ENCODE results near the gene POLR3H. TPM values are rescaled to one million over a fixed set of nuclear protein-coding genes. Genes with fewer than 3 reads are reported as not detected.
"Not testable (repeated sequence)": the region's sequence is repeated elsewhere in the genome, so short reads cannot be mapped to it uniquely, and the experiment has no call there.

Gene POLR3H
- 11.5 and 14.0 TPM in 2 replicates for total RNA-seq (2014; rRNA removed; shearing (Covaris generic))

- DNase-seq (ENCODE audit: low read depth), result peak; percentile 96
Observed at GRCh38 chr22:41543854-41544670, at the start of gene POLR3H. Gene POLR3H, minus strand, starts transcription at chr22:41544470. Its CDS starts 369 bp downstream, at chr22:41544101.

- not testable (repeated sequence) for DNase-seq (ENCODE audit: low read depth)
Observed at GRCh38 chr22:41593336-41593960, 49.2 kb upstream of the POLR3H start.

- DNase-seq (ENCODE audit: low read depth), result peak; percentile 99
Observed at GRCh38 chr22:41589391-41590241, 45.3 kb upstream of the POLR3H start, which contains the start of gene PMM1. Gene PMM1, minus strand, starts transcription at chr22:41589840. Its CDS starts 35 bp downstream, at chr22:41589805.

- no peak for DNase-seq (ENCODE audit: low read depth)
Observed at GRCh38 chr22:41587347-41587723, 43.1 kb upstream of the POLR3H start.

DNA sequence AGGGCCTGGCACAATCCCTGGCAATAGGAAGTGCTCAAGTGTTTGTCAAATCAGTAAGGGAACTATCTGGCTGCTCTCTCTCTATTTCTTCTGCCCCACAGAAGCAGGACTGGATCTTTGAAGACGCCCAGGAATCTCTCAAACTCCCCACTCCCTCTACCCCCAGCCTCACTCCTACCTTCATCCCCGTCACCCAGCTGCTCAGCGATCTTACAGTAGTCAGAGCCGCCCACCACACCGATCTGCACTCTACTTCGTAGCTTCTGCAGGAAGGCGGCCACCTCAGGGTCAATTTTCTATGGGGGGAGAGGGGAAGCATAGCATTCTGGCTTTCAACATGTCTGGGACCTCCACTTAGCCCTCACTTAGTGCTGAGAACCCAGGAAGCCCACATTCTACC is 41.6 kb upstream of the POLR3H start:
- no peak for DNase-seq (ENCODE audit: low read depth)

DNA sequence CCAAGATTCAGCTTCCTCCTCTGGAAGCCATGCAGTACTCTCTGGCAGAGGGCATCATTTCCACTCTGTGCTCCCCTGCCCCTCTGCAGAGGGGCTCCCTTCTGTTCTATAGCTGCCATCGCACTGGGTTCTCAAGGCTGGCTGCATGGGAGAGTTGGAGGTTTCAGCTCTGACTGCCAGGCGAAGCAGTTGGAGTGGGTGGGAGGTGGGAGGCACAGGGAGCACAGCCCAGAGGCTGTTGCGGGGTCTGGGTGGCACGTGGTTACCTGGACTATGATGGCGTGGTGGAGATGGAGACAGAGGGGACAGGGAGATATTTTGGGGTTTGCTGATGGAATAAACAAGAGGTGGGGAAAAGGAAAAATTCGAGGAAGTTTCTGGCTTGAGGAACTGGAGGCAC is 40.6 kb upstream of the POLR3H start:
- DNase-seq (ENCODE audit: low read depth), result no peak

DNA sequence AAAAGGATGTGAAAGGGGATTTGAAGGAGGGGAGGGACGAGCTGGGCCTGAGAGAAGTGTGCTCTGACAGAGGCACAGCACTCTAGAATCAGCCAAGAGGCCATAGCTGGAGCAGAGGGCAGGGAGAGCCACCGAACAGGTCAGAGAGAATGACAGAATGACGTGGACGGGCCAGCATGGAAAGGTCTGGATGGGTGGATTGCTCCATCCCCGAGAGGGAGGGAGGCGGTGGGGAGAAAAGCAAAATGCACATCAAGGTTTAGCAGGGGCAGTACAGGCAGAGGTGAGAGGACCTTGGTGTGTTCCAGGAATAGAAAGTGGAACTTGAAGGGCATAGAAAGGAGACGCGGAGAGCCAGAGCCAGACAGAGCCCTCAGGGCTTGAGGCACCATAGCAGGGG is 38.4 kb upstream of the POLR3H start:
- no peak for DNase-seq (ENCODE audit: low read depth)

DNA sequence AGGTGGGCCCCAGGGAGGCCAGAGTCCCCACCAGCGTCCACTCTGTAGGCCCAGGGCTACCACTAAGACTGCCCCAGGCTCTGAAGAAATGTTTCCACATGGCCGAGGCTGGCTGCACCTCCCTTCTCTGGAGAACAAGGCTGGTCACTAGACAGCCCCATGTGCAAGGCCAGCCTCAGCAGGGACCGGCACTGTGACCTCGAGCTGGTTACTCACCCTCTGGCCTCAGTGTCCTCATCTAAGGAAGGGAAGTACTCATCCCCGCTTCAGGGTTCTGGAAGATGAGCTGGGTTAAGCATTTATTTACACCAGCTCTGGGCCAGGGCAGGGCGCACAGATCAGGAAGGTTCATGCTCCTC is 35.7 kb upstream of the POLR3H start:
- DNase-seq (ENCODE audit: low read depth), result no peak

DNA sequence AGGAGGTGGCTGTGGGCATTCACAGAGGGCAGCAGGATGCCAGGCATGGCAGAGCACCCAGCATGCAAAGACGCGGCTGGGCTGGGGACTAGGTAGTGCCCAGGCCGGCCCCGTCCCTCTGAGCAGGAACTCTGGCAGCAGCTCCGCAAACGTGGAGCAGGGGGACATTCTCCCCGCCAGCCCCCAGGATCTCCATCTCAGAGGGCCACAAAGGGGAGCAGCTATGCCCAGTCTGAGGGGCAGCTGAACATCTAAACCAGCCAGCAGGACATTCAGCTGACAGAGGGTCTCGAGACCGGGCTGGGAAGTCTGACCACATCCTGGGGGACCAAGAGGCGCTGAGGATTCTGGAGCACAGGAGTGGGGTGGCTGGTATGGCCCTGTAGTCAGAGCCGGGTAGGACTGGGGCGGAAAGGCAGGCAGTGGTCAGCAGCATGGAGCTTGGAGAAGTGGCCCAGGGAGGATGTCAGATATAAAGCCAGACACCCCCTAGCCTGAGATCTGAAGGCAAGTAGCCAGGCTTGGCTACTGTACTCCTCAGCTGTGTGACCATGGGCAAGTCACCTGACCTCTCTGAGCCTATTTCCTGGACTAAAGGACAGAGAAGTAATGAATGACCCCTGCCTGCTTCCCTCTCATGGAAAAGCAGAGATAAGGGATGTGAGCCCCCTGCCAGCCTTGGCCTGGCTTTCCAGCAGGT is 35.2 kb upstream of the POLR3H start:
- no peak for DNase-seq (ENCODE audit: low read depth)

DNA sequence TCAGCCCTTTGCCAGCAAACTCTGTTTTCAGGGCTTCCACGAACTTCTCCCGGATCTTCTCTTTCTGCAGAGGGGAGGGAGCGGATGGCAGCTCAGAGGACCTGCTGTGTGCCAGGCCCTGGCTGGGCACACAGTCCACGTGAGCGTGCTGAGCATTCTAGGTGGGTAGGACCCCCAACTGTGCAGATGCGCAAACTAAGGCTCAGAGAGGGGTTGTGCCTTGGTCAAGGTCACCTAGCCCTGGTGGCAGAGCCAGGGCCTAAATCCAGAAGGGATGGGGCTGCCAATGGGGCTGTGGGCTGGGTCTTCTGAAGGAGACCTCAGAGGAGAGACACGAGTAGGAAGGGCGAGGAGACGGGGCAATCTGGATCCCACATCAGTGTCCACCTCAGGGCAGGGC is 34.5 kb upstream of the POLR3H start:
- DNase-seq (ENCODE audit: low read depth), result no peak

DNA sequence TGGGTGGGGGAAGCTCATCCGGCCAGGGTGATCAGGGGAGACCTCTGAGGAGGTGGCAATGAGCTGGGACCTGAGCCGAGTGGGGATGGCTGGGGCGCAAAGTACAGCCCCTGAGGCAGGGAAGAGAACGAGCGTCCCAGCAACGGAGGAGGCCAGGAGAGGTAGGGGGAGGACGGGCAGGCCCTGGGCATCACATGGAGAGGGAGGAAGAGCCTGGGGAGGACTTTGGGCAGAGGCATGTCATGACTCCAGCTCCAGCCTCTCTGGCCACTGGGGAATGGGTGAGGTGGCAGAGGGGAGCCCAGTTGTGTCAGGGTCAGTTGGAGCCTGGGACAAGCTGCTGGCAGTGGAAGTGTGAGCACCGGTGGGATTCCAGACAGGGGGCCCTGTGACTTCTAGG is 33.8 kb upstream of the POLR3H start:
- DNase-seq (ENCODE audit: low read depth), result no peak

- DNase-seq (ENCODE audit: low read depth), result peak; percentile 37
Observed at GRCh38 chr22:41576877-41577276, 32.6 kb upstream of the POLR3H start.

GRCh38 chr22:41575533-41575932 is 31.3 kb upstream of the POLR3H start:
- DNase-seq (ENCODE audit: low read depth), result no peak

DNA sequence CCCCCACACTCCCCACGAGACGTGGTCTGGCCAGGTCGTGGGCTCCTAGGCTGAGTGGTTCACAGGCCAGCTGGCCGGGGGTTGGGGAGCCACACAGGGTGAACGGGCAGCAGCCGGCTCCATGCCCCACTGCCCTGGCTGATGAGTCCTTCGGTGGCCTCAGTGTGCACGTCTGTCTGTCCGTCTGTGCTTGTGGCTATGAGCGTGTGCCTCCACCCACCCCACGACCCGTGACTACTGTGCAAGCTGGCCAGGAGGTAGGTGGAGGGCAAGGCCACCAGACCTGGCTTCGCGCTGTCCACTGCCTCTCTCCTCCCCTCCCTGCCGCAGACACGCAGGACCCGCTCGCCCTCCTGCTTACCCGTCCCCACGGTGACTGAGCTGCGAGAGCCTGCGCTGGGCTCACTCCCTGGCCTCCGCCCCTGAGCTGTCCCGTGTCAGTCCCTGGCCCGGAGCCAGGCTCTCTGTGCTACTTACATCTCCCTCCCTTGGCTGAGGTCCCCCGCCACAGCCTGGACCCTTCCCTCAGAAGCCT is 30.6 kb upstream of the POLR3H start:
- no peak for DNase-seq (ENCODE audit: low read depth)

DNA sequence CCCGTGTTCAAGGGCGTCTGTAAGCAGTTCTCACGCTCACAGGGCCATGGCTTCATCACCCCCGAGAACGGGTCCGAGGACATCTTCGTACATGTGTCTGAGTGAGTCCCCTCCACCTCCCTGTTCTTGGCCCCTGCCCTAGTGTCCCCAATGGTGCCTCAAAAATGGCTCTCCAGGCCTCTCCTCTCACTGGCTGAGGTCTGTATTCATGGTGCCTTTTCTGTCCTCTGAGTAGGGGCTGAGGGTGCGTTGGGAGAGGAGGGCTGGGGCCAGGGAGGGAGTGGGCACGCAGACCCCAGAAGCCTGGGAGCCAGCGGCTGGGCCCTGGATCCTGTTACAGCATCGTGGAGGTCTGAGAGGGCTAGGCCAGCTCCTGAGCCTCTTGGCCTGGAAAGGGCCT is 29.4 kb upstream of the POLR3H start:
- DNase-seq (ENCODE audit: low read depth), result no peak

DNA sequence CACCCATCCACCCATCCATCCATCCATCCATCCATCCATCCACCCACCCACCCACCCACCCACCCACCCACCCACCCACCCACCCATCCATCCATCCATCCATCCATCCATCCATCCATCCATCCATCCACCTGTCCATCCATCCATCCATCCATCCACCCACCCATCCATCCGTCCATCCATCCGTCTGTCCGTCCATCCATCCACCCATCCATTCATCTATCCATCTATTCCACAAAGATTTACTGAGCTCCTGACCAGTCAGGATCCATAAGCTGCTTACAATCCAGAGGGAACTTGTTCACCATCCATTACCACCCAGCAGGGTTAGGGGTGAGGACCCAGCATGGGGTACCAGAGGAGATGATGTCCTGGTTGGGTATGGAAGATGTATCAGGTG is 28.0 kb upstream of the POLR3H start:
- not testable (repeated sequence) for DNase-seq (ENCODE audit: low read depth)

DNA sequence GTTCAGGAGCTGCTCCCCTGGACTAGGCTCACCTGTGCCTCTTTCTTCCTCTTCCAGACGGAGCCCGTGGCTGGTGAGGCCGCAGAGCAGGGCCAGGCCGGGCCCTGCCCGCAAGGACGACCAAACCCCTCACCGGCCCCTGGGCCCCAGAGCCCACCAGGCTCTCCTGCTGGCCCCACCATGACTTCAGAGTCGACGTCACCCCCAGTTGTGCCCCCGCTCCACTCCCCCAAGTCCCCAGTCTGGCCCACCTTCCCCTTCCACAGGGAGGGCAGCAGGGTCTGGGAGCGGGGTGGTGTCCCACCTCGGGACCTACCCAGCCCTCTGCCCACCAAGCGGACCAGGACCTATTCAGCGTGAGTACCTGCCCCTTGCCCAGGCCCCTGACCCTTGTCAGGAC is 27.5 kb upstream of the POLR3H start:
- no peak for DNase-seq (ENCODE audit: low read depth)

- no peak for DNase-seq (ENCODE audit: low read depth)
Observed at GRCh38 chr22:41570221-41570620, 26.0 kb upstream of the POLR3H start.

GRCh38 chr22:41568811-41569210 is 24.5 kb upstream of the POLR3H start:
- DNase-seq (ENCODE audit: low read depth), result no peak

DNA sequence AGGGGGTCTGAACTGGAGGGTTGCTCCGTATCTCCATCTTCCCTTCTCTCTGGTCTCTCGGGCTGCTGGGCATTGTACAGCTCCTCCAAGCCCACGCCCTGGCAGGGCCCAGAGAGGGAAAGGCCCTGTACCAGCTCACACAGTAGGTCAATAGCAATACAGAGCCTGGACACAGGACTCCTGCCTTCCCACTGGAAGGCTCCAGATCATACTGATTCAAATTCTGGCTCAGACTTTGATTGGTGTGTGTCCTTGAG is 23.2 kb upstream of the POLR3H start:
- no peak for DNase-seq (ENCODE audit: low read depth)

GRCh38 chr22:41565403-41566054 is 21.3 kb upstream of the POLR3H start:
- peak; percentile 92 for DNase-seq (ENCODE audit: low read depth)
